ENCODE measurements around the gene HOGA1. TPM values are rescaled to one million over a fixed set of nuclear protein-coding genes. Genes with fewer than 3 reads are reported as not detected.

HOGA1 gene
- total and polyA plus RNA-seq, 8 donors, result 7.2 to 20.5 (median 9.5) TPM

DNA sequence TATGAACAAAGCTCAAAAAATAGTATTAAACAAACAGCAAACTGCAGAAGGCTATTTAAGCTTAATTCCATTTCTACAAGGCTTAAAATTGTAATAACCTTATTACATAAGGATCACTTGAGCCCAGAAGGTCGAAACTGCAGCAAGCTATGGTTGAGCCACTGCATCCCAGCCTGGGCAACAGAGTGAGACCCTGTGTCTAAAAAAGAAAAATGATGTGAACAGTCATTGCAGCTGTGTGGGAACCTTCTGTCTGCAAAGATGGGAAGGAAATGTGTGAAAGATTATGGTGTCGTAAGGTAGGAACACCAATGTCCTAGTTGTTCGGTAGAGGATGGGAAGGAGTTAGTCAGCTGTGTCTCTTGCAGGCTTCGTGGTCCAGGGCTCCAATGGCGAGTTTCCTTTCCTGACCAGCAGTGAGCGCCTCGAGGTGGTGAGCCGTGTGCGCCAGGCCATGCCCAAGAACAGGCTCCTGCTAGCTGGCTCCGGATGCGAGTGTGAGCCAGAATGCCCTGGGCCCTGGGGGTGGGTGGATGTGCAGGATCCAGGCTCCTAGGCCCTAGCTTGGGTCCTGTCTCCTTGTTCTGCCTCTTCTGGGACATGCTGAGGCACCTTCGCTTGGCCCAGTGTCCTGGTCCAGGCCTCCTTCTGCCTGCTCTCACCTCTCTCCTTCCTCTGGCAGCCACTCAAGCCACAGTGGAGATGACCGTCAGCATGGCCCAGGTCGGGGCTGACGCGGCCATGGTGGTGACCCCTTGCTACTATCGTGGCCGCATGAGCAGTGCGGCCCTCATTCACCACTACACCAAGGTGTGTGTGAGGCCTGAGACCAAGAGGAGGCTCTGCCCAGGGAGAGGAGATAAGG lies 14.4 kb downstream of the HOGA1 start:
- no peak for DNase-seq

GRCh38 chr10:97599272-97599619 lies 15.1 kb downstream of the HOGA1 start:
- WGBS, 2 donors, result 78 to 88% methylated on average over 6 of the region's 6 CpGs
- no peak for FAIRE-seq
- peaks cover 0 to 3% (median 0%) of the 10 kb centered on the region in 3 donors for H3K4me1 ChIP-seq
- no peaks in the 10 kb centered on the region for H3K27me3 ChIP-seq
- H3K4me3 ChIP-seq, result no peak overlapping the region
- H3K9me3 ChIP-seq, result no peaks in the 10 kb centered on the region
- no peak for ATAC-seq
- DNase-seq, result no peak
- intact Hi-C loops (cut with DNase I), result no loop called here
- H3K36me3 ChIP-seq, result no peaks in the 10 kb centered on the region
- TF ChIP-seq, protein P1, sequence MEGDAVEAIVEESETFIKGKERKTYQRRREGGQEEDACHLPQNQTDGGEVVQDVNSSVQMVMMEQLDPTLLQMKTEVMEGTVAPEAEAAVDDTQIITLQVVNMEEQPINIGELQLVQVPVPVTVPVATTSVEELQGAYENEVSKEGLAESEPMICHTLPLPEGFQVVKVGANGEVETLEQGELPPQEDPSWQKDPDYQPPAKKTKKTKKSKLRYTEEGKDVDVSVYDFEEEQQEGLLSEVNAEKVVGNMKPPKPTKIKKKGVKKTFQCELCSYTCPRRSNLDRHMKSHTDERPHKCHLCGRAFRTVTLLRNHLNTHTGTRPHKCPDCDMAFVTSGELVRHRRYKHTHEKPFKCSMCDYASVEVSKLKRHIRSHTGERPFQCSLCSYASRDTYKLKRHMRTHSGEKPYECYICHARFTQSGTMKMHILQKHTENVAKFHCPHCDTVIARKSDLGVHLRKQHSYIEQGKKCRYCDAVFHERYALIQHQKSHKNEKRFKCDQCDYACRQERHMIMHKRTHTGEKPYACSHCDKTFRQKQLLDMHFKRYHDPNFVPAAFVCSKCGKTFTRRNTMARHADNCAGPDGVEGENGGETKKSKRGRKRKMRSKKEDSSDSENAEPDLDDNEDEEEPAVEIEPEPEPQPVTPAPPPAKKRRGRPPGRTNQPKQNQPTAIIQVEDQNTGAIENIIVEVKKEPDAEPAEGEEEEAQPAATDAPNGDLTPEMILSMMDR (IDR thresholded peaks at IDR 0.05), result no peak
- no peak overlapping the region for H3K27ac ChIP-seq

More for the DNA sequence above, 14.4 kb downstream of the HOGA1 start:
- intact Hi-C loops (cut with DNase I), result no loop called here
- H3K27ac ChIP-seq, result no peak overlapping the region
- TF ChIP-seq, protein P1 (IDR thresholded peaks at IDR 0.05), result no peak
- no peaks in the 10 kb centered on the region for H3K27me3 ChIP-seq
- 92 to 93% methylated on average over 19 of the region's 19 CpGs for WGBS, 2 donors
- ATAC-seq, result no peak
- peaks cover 0 to 3% (median 0%) of the 10 kb centered on the region in 3 donors for H3K4me1 ChIP-seq
- no peak for FAIRE-seq
- H3K4me3 ChIP-seq, result no peak overlapping the region
- H3K9me3 ChIP-seq, result no peaks in the 10 kb centered on the region
- no peaks in the 10 kb centered on the region for H3K36me3 ChIP-seq

DNA sequence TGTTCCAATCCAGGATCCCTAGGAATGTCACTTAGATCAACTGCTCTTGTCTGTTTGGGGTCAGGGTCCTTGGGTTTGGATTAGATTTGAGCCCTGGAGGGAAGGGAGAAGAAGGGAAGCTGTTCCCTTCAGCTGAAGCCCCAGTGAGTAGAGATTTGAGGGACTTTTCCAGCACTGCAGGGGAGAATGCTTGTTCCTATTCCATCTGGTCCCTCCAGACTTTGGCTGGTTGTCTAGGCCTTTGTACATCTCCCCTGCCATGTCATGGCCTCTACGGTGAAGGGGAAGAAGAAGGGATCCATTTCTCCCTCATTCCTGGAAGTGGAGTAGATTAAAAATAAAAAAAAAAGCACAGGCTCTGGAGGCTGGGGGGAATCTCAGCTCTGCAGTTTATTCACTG lies 16.4 kb downstream of the HOGA1 start:
- 88 to 92% methylated on average over 1 of the region's 1 CpG for WGBS, 2 donors
- DNase-seq (no peak), FAIRE-seq (no peak), ATAC-seq (no peak)
- TF ChIP-seq, protein P1 (IDR thresholded peaks at IDR 0.05), result no peak
- Histone ChIP-seq H3K27ac (no peak overlapping the region), H3K27me3 (no peaks in the 10 kb centered on the region), H3K4me1 (peaks cover 0 to 3% (median 0%) of the 10 kb centered on the region in 3 donors), H3K36me3 (no peaks in the 10 kb centered on the region), H3K9me3 (no peaks in the 10 kb centered on the region), H3K4me3 (no peak overlapping the region)
- intact Hi-C loops (cut with DNase I), result no loop called here

DNA sequence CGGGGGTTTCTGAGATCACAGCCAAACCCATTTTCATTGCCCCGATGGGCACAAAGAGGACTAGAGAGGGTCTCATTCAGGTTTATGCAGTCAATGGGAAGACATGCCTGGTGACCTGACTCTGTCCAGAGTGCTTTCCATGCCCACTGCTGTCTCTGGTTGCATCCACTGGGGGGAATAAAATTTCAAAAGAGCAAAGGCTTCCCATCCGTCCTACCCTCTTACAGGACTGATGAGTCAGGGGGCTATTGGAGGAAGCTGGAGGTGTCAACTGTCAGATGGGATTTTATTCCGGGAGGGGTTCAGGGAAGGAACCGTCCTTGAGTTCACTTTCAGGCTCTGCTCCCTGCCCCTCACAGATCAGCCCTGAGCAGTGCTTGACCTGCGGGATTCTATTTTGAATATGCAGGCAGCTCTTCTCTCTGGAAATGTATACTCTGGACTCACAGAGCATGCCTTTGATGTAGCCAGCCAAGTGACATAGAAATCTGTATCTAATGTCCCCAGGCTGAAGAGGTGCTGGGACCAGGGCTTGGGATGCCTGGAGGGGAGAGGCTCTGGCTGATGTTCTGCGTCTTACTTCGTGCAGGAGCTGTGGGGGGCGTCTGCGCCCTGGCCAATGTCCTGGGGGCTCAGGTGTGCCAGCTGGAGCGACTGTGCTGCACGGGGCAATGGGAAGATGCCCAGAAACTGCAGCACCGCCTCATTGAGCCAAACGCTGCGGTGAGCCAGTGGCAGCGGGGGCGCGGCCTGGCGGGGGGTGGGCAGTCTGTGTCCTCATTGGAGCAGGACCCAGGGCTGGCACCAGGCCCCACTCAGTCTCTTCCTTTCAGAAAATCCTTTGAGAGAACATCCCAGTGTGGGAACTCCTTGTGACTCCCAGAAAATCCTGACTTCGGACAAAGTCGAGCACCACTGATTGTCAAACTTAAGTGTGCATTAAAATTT lies 17.4 kb downstream of the HOGA1 start:
- no peak for ATAC-seq
- TF ChIP-seq, protein P1 (IDR thresholded peaks at IDR 0.05), result no peak
- no peak overlapping the region for H3K27ac ChIP-seq
- 80 to 86% methylated on average over 21 of the region's 21 CpGs for WGBS, 2 donors
- H3K4me3 ChIP-seq, result no peak overlapping the region
- intact Hi-C loops (cut with DNase I), result no loop called here
- no peak for DNase-seq
- no peaks in the 10 kb centered on the region for H3K27me3 ChIP-seq
- H3K36me3 ChIP-seq, result no peaks in the 10 kb centered on the region
- FAIRE-seq, result no peak
- no peaks in the 10 kb centered on the region for H3K9me3 ChIP-seq
- peaks cover 0 to 3% (median 0%) of the 10 kb centered on the region in 3 donors for H3K4me1 ChIP-seq

All from pancreas (tissue), 10 donors.